Skeletal muscle tissue (tissue), 4 donors: ENCODE measurements around the gene MAP4K1. TPM values are rescaled to one million over a fixed set of nuclear protein-coding genes. Genes with fewer than 3 reads are reported as not detected.

Experiments used
- H3K27ac ChIP-seq: one replicate; pipeline ENCODE4 v1.7.0; 2013; ENCODE audit warnings: mild to moderate bottlenecking, low read depth, low read length, inconsistent platforms
- H3K27me3 ChIP-seq, 3 donors: one replicate each; pipeline ENCODE4 v1.7.0; 2013; ENCODE audit warnings: low read length in 3 of 3; ENCODE audit not compliant: control insufficient read depth in 3 of 3, insufficient read depth in 3 of 3
- H3K36me3 ChIP-seq, 3 donors: one replicate each; pipeline ENCODE4 v1.7.0; 2013; ENCODE audit warnings: low read length in 3 of 3; ENCODE audit not compliant: control insufficient read depth in 3 of 3, insufficient read depth in 3 of 3
- H3K4me1 ChIP-seq, 3 donors: one replicate each; pipeline ENCODE4 v1.7.0; 2013; ENCODE audit warnings: low read length in 3 of 3, mild to moderate bottlenecking in 3 of 3; ENCODE audit not compliant: control insufficient read depth in 3 of 3, insufficient read depth in 3 of 3
- H3K4me3 ChIP-seq, 3 donors: one replicate each; pipeline ENCODE4 v1.7.0; 2013; ENCODE audit warnings: low read length in 3 of 3
- H3K9ac ChIP-seq, 3 donors: one replicate each; pipeline ENCODE4 v1.7.0; 2013; ENCODE audit warnings: low read length in 3 of 3, mild to moderate bottlenecking in 3 of 3, moderate library complexity in 2 of 3, low read depth in 1 of 3
- H3K9me3 ChIP-seq, 3 donors: one replicate each; pipeline ENCODE4 v1.7.0; 2013; ENCODE audit warnings: low read length in 3 of 3; ENCODE audit not compliant: control insufficient read depth in 3 of 3
- total RNA-seq: library from RNA; depleted of rRNA; stranded (reverse); fragments of >200 nt; gene quantifications from one replicate; pipeline ENCODE4 v1.2.3, GENCODE V29; 2014
- donor health status: Osteomylitis.

MAP4K1 gene
- under 0.01 TPM for total RNA-seq

GRCh38 chr19:38617764-38618589 is at the start of gene MAP4K1:
TSS of gene MAP4K1 (minus strand) at chr19:38617953. CDS start at chr19:38617895, 58 bp downstream.
- Histone ChIP-seq H3K9me3 (no peaks in the 10 kb centered on the region), H3K9ac (peak within 1 kb of the TSS; percentile 69 to 94 (median 93)), H3K4me3 (peak within 1 kb of the TSS; percentile 87 to 100 (median 93)), H3K27ac (peak within 1 kb of the TSS; percentile 48), H3K27me3 (no peaks in the 10 kb centered on the region), H3K4me1 (peaks cover 21 to 34% (median 22%) of the 10 kb centered on the region in 3 donors), H3K36me3 (peaks cover 23 to 24% (median 24%) of the 10 kb centered on the region in 3 donors)

GRCh38 chr19:38666663-38667511 is 49.1 kb upstream of the MAP4K1 start:
- Histone ChIP-seq H3K27ac (peak overlapping the region; percentile 93), H3K9ac (peak overlapping the region; percentile 63 to 86 (median 66)), H3K4me3 (peak overlapping the region in 1 of 3 donors; percentile 41), H3K36me3 (no peaks in the 10 kb centered on the region), H3K4me1 (peaks cover 94 to 100% (median 96%) of the 10 kb centered on the region in 3 donors), H3K27me3 (no peaks in the 10 kb centered on the region), H3K9me3 (no peaks in the 10 kb centered on the region)

- Histone ChIP-seq H3K4me3 (peak overlapping the region in 1 of 3 donors; percentile 65), H3K9me3 (no peaks in the 10 kb centered on the region), H3K4me1 (peaks cover 94 to 98% (median 95%) of the 10 kb centered on the region in 3 donors), H3K27me3 (no peaks in the 10 kb centered on the region), H3K36me3 (no peaks in the 10 kb centered on the region), H3K9ac (peak overlapping the region; percentile 66 to 86 (median 67)), H3K27ac (peak overlapping the region; percentile 93)
These were observed 48.4 kb upstream of the MAP4K1 start for GRCh38 chr19:38665950-38666662.

GRCh38 chr19:38665219-38665931 is 47.6 kb upstream of the MAP4K1 start:
- H3K4me3 ChIP-seq: peak overlapping the region; percentile 32 to 65 (median 54)
- no peaks in the 10 kb centered on the region for H3K27me3 ChIP-seq
- H3K9me3 ChIP-seq: no peaks in the 10 kb centered on the region
- no peaks in the 10 kb centered on the region for H3K36me3 ChIP-seq
- H3K4me1 ChIP-seq: peaks cover 94 to 98% (median 96%) of the 10 kb centered on the region in 3 donors
- H3K27ac ChIP-seq: peak overlapping the region; percentile 93
- H3K9ac ChIP-seq: peak overlapping the region; percentile 66 to 86 (median 67)

GRCh38 chr19:38664503-38665211 is 46.9 kb upstream of the MAP4K1 start:
- Histone ChIP-seq H3K27ac (peak overlapping the region; percentile 93), H3K27me3 (no peaks in the 10 kb centered on the region), H3K9me3 (no peaks in the 10 kb centered on the region), H3K36me3 (no peaks in the 10 kb centered on the region), H3K9ac (peak overlapping the region; percentile 66 to 86 (median 67)), H3K4me1 (peaks cover 91 to 98% (median 95%) of the 10 kb centered on the region in 3 donors), H3K4me3 (peak overlapping the region; percentile 54 to 65 (median 61))

- H3K9ac ChIP-seq: peak overlapping the region; percentile 66 to 86 (median 82)
- no peaks in the 10 kb centered on the region for H3K36me3 ChIP-seq
- peaks cover 92 to 98% (median 95%) of the 10 kb centered on the region in 3 donors for H3K4me1 ChIP-seq
- no peaks in the 10 kb centered on the region for H3K27me3 ChIP-seq
- H3K27ac ChIP-seq: peak overlapping the region; percentile 93
- H3K4me3 ChIP-seq: peak overlapping the region; percentile 54 to 65 (median 61)
- H3K9me3 ChIP-seq: no peaks in the 10 kb centered on the region
These were observed 46.3 kb upstream of the MAP4K1 start for GRCh38 chr19:38663957-38664502.

- Histone ChIP-seq H3K9ac (peak overlapping the region; percentile 66 to 86 (median 82)), H3K27ac (peak overlapping the region; percentile 93), H3K4me3 (peak overlapping the region; percentile 54 to 65 (median 61)), H3K9me3 (no peaks in the 10 kb centered on the region), H3K36me3 (no peaks in the 10 kb centered on the region), H3K4me1 (peaks cover 93 to 98% (median 96%) of the 10 kb centered on the region in 3 donors), H3K27me3 (no peaks in the 10 kb centered on the region)
These were observed 45.5 kb upstream of the MAP4K1 start for GRCh38 chr19:38663156-38663651.

GRCh38 chr19:38662537-38663155 is 44.9 kb upstream of the MAP4K1 start:
- peak overlapping the region; percentile 93 for H3K27ac ChIP-seq
- H3K4me1 ChIP-seq: peaks cover 93 to 98% (median 96%) of the 10 kb centered on the region in 3 donors
- H3K4me3 ChIP-seq: peak overlapping the region; percentile 16 to 54 (median 27)
- H3K9me3 ChIP-seq: no peaks in the 10 kb centered on the region
- H3K27me3 ChIP-seq: no peaks in the 10 kb centered on the region
- peak overlapping the region in 2 of 3 donors; percentile 21 to 86 for H3K9ac ChIP-seq
- no peaks in the 10 kb centered on the region for H3K36me3 ChIP-seq
